Astrocyte of the cerebellum (primary cell): ENCODE measurements around the gene MSRB3.

Source experiments
- DNase-seq: peaks from one replicate; pipeline ENCODE4 v3.0.0-alpha.2; 2011; ENCODE audit warnings: low read depth
- H3K4me3 ChIP-seq: 2 replicates; pipeline ENCODE4 v1.5.1; 2011; ENCODE audit warnings: mild to moderate bottlenecking, low read depth, low read length, moderate library complexity
- CTCF ChIP-seq: IDR thresholded peaks from 2 replicates; pipeline ENCODE4 v1.5.1; 2012; ENCODE audit warnings: low read length, low read depth, moderate library complexity, mild to moderate bottlenecking; ENCODE audit errors: missing control alignments
- in situ Hi-C: cut with HindIII; loops from 2 replicates; pipeline ENCODE4 v1.10.0; 2017; ENCODE audit warnings: low sequenced_read_pairs

Gene MSRB3

GRCh38 chr12:65500091-65500900 lies 221.8 kb downstream of the MSRB3 start:
- in situ Hi-C loops: no loop called here
- peak; percentile 52 for DNase-seq
- H3K4me3 ChIP-seq: no peak overlapping the region
- no peak for TF ChIP-seq CTCF

GRCh38 chr12:65501093-65501621 lies 222.7 kb downstream of the MSRB3 start:
- peak; percentile 49 for DNase-seq
- in situ Hi-C loops: no loop called here
- no peak for TF ChIP-seq CTCF
- no peak overlapping the region for H3K4me3 ChIP-seq

GRCh38 chr12:65501935-65502334 lies 223.5 kb downstream of the MSRB3 start:
- no peak overlapping the region for H3K4me3 ChIP-seq
- TF ChIP-seq CTCF: no peak
- no peak for DNase-seq
- in situ Hi-C loops: no loop called here

- no peak overlapping the region for H3K4me3 ChIP-seq
- DNase-seq: no peak
- TF ChIP-seq CTCF: no peak
- in situ Hi-C loops: no loop called here
Observed at GRCh38 chr12:65504417-65504816, 225.9 kb downstream of the MSRB3 start.

- in situ Hi-C loops: no loop called here
- DNase-seq: no peak
- no peak for TF ChIP-seq CTCF
- H3K4me3 ChIP-seq: no peak overlapping the region
Observed at GRCh38 chr12:65505386-65506121, 227.1 kb downstream of the MSRB3 start.

- TF ChIP-seq CTCF: no peak
- in situ Hi-C loops: no loop called here
Observed at GRCh38 chr12:65508276-65509035, 230.0 kb downstream of the MSRB3 start.

More at GRCh38 chr12:65508276-65509035, 230.0 kb downstream of the MSRB3 start:
- no peak for DNase-seq
- no peak overlapping the region for H3K4me3 ChIP-seq
